ENCODE measurements around the gene ELAVL1.

Gene ELAVL1

DNA sequence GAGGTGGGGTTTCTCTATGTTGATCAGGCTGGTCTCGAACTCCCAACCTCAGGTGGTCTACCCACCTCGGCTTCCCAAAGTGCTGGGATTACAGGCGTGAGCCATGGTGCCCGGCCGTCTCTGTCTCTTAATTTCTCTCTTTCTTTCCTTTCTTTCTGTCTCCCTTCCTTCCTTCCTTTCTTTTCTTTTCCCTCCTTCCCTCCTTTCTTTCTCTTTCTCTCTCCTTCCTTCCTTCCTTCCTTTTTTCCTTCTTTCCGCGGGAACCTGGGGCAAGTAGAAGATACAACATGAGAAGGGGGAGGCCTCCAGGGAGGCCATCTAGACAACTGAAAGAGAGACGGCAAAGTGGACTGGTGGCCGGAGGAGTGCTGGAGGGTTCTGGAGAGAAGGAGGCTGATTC is 15.2 kb upstream of the ELAVL1 start:
- DNase-seq = no peak

DNA sequence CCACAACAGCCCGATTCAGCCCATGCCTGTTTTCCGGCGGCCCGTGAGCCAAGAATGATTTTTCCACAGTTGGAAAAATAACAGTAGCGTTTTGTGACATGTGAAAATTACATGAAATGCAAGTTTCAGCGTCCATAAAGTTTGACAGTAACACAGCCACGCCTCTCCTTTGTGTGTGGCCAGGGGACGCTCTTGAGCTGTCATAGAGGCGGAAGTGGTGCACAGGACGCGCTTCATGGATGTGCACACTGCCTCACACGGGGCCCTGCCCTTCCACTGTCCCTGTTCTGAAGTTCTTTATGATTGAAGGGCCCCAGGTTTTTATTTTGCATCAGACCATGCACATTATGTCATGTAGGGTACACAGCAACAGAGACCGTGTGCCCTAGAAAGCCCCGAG is 12.4 kb upstream of the ELAVL1 start:
- no peak for DNase-seq

DNA sequence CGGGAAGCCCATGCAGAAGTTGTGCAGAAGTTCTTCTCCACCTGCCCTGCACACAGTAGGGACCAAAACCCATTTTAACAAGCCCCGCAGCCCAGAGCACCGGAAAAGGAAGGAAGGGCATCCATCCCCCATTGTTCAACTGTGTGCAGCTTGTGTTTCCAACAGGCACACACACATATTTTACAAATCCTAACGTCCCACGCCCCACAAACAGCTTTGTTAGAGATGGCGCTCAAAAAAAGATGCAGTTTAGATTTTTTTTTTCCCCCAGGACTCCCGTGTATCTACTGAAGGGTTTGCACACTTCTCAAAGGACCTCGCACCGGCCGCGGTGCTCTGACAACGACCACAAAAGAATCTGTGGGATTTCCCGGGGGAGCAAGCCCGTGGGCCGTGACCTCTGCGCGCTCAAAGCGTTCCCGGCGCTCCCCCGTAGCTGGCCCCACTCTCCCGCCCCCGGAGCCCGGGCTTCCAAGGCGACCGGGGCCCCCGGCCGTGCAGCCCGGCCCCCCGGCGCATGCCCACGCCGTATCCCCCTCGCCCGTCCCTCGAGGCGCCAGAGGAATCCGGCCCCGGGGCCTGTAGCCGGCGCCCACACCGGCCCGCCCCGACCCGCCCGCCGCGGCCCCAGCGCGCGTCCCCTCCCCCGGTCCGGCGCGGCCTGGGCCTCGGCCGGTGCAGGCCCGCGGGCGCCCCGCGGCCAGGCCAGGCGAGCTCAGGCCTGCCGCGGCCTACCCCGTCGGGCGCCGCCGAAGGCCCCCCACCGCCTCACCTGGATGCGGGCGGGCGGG is 523 bp downstream of the ELAVL1 start:
- peak; percentile 11 for DNase-seq

DNA sequence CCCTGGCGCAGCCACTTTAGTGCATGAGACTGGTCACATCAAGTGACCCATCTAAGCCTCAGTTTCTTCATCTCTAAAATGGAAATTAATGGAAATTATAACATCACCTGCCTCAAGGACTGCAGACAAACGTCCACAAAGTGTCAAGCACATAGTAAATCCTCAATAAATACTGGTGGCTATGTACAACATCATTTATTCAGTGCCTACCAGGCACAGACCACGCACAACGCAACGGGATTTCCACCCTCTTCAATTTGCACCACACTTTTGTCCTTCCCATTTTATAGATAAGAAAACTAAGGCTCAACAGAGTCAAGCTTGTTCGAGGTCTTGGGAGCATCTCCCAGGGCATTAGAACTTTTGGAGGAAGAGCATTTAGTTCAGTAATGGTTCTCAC is 1.4 kb downstream of the ELAVL1 start:
- no peak for DNase-seq

DNA sequence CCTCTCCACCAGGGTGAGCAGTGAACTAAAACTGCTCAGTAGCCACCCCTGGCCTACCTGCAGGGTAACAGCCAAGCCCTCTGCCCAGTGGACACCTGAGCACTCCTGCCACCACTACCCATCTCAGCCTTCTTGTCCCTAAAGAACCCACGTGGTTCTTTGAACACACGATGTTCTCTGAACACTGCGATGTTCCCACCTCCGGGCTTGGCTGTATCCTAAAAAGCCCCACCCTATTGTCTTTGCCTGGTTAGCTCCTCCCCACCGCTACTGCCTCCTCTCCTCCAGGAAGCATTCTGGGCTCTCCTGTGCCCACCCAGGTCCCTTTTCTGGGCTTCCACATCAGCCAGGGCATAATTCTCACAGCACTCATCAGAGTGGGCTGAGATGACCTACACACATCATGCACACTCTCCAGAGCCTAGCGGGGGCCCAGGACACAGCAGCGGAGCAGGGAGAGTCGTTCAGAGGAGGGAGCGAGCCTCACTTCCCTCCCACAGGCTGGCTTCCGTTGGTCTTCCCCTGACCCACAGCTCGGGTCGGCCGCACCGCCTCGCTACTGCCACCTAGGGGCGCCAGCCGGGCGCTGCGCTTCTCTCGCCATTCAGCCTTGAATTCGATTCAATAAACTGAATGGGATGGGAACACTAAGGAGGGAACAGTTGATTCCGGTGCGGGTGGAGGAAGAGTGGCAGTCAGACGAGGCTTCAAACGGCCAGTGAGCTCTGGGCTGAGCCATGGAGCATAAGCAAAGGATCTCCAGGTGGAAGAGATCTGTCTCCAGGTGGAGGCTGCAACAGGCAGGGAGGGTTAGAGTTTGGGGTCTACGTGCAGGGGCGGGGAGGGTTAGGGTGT is 3.2 kb downstream of the ELAVL1 start:
- peak; percentile 71 for DNase-seq

DNA sequence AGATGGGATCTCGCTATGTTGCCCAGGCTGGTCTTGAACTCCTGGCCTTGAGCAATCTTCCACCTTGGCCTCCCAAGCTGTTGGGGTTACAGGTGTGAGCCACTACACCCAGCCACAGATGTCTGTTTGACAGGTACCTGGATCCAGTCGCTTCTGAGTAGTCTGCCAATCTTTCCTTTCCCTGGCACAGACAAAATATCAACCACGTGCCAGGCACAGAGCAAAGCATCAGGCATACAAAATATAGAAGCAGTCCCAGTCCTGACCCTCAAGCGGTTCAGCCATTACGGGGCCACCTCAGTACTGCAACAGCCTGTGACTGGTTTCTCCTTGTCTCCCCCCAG is 3.8 kb downstream of the ELAVL1 start:
- no peak for DNase-seq

DNA sequence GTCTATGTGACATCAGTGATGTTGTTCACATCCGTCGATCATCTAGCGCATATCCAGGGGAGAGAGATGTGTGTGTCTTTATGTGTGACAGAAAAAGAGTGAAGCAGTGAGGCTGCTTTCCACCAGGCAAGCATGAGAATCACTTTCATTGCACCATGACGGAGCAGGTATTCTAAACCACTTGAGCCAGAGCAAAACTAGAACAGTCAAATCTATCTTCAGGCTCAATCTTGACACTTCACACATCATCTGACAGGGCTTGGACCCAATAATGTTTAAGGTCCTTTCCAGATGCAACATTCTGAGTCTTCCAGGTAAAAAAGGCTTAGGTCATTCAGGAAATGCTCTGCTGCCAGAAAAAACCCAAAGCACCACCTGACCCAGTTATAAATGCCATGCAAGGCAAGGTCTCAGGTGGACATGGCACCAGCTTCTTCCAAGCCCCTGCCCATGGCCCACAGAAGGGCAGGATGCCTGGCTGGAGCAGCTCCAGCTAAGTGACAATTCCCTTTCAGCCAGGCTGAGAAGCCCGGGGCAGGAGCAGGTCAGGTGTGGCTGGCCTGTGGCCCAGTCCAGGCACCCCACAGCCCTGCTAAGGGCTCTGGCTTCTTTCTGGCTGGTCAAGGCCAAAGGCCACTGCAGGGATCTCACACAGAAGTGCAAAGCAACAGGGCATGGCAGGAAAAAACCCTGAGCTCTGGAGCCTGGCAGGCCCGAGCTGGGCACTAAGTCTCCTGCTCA is 5.0 kb downstream of the ELAVL1 start:
- no peak for DNase-seq

DNA sequence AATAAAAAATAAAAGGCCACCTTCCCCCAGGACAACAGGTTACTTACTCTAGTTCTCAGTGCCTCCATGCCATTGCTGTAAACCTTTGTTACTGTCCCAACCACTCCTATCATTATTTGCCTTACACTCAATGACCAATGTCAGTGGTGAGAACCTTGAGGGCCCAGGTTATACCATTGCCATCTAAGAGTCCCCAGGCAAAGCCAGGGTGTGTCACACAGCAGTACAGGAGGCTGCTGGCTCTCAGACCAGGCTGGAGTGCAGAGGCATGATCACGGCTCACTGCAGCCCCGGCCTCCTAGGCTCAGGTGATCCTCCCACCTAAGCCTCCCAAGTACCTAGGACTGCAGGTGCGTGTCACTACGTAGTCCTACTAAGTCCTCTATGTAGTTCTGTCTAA is 6.1 kb downstream of the ELAVL1 start:
- no peak for DNase-seq

DNA sequence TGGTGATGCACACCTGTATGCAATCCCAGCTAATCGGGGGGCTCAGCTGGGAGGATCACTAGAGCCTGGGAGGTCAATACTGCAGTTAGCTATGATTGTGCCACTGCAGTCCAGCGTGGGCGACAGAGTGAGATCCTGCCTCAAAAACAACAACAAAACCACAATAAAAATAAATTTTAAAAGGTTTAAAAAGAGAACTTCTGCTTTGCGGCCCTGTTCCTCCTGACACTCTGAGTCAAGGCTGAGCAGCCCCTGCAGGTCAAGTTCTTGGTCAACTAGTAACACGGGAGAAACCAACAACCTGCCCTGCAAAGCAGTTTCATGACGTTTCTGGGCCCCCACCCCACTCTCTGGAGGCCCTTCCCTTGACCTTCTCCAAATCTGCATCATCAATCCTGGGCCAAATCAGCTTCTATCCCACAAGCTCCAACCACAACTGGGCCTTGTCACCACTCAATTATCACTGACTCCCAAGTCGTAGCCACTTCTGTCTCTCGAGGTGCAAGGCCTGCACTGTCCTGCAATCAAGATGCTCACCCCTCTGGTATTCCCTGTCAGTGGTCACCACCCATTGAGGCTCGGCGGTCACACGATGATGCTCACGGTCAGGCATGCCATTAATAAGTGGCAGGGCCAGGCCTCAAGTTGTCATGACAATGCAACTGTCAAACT is 7.5 kb downstream of the ELAVL1 start:
- no peak for DNase-seq

DNA sequence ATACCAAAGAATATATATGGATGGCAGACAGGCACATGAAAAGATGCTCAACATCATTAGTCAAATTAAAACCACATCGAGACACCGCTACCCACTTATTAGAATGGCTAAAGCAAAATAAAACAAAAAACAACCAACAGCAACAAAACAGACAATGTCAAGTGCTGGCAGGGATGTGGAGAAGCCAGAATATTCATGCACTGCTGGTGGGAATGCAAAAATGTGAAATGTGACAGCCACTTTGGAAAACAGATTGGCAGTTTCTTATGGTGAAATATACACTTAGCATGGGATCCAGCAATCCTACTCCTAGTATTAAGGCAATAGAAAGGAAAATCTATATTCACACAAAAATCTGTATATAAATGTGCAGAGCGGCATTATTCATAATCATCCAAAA is 8.6 kb downstream of the ELAVL1 start:
- DNase-seq = no peak

DNA sequence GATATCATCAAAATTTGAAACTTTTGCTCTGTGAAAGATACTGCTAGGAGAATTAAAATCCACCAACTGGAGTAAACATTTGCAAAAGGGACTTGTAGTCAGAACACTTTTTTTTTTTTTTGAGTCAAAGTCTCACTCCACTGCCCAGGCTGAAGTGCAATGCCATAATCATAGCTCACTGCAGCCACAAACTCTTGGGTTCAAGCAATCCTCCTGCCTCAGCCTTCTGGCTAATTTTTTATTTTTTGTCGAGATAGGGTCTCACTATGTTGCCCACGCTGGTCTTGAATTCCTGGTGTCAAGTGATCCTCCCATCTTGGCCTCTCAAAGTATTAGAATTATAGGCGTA is 9.7 kb downstream of the ELAVL1 start:
- DNase-seq = no peak

DNA sequence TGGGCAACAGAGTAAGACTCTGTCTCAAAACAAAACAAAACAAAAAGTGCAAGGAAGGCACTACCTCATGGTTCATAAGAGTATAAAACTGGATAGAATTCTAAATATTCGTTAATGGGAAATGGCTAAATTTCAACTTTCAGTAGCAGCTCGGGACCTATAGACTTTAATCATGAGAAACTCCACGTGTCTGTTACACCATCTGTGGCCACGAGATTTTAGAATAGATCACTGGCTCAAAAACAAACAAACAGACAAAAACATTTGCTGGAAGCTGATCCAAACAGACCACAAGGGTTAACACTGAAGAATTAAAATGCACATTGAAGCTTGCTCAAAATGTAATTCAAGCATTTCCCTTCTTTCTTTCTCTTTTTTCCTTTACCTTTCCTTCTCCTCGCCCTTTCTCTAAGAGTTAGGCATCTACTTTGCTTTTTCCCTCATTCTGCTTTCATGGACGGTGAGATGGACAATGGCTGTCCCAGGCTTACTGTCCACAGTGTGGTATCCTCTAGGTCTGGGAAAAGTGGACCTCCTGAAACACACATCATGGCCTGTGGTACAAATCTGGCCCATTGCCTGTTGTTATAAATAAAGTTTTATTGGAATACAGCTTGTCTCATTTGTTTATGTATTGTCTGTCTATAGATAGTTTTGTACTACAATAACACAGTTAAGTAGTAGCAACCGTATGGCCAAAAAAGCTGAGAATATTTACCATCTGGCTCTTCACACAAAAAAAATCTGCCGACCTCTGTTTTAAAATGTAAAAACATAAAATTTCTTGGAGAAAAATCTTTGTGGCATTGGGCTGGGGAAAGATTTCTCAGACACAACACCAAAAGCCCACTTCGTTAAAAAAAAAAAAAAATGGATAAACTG is 10.3 kb downstream of the ELAVL1 start:
- DNase-seq = no peak

DNA sequence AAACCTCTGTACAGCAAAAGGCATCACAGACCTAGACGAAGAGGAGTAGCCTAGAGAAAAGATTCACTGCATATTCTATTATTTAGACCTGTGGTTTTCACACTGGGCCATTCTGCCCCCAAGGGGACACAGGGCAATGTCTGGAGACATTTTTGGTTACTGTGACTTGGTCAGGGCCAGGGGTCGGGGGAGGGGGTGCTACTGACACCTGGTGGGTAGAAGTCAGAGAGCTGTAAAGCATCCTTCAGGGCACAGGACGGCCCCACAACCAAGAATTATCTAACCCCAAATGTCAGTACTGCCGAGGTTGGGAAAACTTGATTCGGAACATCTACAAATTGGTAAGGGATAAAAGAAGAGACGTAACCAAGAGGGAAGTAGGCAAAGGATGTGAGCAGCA is 11.3 kb downstream of the ELAVL1 start:
- DNase-seq = no peak

DNA sequence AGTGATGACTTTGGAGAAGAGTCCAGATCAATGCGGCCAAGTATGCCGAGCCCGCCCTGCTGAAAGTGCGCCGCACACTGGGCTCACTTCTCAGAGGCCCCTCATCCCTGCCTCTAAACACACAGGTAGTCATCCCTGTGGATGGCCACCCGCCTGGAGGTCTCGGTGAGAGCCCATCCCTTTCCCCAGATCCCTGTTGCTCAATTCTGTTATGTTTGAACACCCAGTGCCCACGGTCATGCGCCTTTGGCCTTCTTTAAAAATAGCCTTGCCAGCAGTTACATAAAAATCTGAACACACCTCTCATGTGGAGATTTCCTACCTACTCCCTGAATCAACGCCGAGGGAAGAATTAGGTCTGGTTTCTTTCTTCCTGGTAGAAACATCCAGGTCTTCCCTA is 11.9 kb downstream of the ELAVL1 start:
- no peak for DNase-seq

DNA sequence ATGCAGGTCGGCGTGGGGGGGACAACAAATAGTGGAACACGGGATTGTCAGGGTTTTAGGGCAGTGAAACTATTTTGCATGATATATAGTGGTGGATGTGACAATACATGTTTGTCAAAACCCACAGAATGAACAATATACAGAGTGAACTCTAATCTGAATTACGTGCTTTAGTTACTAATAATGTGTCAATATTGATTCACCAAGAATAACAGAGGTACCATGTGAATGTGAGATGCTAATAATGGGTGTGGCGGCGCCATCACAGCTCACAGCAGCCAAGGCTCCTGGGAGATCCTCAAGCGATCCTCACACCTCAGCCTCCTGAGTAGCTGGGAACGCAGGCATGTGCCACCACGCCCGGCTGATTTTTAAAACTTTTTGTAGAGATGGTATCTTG is 12.9 kb downstream of the ELAVL1 start:
- DNase-seq = no peak

DNA sequence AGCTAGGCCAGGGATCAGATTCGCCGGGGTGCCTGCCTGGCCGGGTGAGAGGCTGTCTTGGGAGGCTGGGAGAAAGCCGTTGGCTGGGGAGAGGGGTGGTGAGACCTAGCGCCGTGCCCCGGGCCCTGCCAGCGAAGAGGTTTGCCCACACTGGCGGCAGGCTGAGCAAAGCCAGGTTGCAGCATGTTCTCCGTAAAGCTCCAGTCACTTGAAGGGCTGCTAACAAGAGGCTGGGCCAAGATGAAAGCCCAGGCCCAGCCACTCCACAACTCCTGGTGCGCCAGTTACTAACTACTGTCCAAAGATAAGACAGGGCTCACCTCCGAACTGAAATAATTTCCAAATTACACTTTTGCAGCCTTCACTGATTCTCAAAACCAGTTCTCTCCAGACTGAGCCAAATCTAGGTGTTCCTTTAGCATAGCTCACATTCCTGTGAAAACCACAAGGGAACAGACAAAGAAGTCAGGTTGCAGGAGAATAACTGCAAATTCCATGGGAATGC is 16.3 kb downstream of the ELAVL1 start:
- peak; percentile 22 for DNase-seq

DNA sequence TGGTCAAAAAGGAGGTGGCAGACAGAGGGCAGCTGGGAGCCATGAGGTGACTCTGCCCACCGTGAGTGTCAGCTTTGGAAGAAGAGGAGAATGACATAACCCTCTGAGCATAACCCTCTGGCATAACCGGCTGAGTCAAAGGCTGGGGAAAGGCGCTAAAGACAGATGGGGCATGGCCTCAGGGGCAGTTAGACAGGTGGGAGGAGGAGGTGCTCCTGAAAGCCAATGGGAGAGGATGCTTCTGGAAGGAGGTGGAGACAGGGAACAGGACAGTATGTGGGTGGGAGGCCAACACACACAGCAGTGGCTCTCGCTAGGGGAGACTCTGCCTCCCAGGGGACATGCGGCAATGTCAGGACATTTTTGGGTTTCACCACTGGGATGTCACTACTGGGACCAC is 17.1 kb downstream of the ELAVL1 start:
- DNase-seq = peak; percentile 11

DNA sequence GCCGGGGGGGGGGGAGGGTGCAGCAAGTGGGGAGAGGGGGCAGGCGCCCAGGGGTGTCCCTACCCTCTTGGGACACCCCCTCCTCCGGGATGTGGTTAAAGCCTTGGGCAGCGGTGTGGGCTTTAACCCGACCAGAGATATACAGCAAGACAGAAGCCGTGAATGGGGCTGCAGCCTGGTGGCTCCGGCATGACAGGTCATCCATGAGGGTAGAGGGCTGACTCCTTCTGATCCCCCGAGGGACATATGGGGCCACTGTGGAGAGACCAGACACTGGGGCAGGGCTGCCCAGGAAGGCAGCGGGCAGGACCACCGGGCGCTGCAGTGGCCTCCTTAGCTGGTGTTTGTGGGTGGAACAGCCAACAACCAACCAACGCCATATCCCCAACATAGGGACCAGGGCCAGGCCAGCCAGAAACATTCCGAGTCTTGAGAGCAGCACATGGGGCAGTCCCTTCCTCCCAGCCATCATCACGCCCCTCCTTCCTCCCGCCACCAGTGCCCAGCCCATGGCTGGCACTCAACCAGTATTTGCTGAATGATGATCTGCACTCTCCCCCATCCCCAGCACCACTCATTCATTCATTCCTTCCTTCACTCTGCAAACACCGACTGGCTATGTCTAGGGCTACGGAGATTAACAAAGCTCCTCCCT is 18.2 kb downstream of the ELAVL1 start:
- no peak for DNase-seq

DNA sequence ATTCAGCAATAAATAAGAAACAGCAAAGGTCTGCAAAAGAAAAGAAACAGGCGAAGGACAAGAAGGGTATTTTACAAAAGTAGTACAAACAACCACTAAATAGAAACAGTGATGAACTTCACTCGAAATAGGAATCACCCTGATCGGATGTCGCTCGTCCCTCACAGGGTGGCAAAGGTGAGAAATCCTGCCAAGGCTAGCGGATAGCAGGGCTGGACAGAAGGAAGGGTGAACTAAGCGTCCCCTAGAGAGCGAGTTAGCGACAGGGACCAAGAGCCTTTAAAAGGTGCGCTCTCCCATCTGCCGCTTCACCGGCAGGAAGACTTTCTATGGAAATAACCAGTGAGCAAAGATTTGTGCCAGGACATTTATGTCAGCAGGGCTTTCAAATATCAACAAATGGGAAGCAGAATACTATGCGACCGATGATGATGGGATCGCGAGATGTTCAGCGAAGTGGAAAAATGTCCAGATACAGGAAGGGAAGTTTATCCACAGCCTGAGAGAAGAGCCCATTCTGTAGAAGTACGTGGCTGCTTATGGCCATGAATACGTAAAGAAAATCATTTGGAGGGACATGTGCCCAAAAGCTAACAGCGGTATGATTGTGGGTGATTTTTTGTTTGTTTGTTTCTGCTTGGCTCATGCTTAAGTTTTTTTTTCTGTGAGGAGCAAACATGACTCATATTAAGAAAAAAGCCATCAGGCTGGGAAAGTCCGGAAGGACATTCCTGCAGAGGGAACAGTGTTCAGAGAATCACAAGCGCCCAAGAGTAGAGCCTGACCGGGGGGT is 18.9 kb downstream of the ELAVL1 start:
- peak; percentile 34 for DNase-seq

DNA sequence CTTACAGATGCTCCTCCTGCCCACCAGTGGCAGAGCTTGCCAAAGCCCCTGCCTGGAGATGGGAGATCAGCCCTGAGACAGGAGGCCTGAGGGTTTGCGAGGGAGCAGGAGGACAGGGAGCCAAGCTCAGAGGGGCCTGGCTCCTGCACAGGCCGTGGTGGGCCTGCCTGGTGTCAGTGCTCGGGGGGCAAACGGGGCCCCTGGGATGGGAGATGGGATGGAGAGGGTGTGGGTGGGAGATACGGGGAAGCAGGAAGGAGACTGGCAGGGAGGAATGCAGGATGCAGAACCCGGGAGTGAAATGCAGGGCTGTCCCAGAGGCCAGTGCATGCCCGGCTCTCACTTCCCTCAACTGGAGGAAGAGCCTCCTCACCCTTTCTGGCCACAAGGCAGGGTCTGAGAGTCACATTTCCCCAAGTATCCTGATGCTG is 19.9 kb downstream of the ELAVL1 start:
- DNase-seq = no peak
